CD4-positive, alpha-beta T cell treated with Interleukin-15 for 1 hour (primary cell): ENCODE measurements around the gene PARD3.

Experiments
- DNase-seq: peaks from one replicate; pipeline ENCODE4 v3.0.0-alpha.2; 2020

The PARD3 gene

DNA sequence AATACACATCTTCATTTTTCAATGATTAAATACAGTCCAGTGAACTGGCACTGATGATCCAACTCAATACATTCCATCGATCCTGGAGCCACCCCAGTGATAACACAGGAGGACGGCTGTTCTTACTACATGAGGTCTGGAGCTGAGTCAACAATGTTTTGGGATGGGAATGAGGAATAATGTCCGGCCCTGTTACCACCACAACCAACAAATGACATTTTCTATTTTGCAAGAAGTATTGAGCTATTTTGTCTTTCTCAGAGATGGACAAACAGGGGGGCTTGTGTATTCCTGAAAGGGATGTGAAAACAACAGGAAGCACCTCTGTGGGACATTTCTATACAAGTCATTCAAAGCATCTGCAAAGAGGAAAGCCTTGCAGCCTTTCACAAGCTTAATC is 249.2 kb downstream of the PARD3 start:
- DNase-seq = no peak

DNA sequence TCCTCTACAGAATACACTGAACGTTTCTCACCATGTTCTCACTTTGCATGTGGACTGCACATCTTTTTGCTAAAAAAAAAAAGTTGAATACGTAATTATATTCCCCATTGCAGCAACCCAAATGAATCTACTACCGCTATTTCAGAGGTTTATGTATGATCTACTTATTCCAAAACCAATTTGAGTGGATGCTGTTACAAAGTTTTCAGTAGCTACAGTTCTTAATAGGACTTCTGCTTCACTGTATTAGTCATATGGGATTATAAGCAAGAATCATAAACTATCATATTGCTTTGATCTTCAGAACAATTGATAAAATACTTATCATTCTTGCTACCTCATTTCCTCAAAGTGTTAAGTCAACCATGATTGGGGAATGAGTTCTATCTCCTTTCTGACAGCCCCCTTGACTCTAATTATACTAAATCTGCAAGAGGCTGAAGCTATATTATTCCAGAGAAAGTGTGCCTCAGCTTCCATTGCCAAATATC is 257.0 kb downstream of the PARD3 start:
- no peak for DNase-seq

DNA sequence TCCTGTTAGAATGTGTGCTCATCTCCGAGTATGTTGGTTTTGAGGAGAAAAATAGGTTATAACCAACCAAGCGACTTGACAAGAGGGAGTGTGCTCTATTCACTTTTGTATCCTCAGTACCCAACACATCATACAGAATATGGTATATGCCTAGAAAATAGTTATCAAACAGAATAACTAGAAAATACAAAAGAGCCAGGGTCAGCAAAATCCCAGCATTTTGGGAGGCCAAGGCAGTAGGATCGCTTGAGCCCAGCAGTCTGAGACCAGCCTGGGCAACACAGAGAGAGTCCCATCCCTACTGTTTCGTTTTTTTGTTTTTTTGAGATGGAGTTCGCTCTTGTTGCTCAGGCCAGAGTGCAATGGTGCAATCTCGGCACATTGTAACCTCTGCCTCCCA is 257.9 kb downstream of the PARD3 start:
- no peak for DNase-seq

DNA sequence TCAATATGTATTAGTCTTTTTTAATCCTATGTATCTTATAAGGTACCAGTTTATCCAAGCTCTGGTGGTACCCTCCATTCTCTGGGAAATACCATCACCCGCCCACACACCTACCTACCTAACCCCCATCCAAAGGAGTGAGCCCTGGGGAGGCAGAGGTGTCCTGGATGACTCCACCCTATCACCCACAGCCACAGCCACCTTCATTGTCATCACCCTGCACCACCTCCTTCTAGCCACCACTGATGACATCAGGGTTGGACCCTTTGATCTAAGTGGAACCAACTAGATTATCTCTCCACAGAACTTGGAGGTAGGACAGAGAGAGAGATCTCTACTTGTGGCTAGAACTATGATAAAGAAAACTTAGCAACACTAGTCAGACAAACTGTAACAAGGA is 259.4 kb downstream of the PARD3 start:
- no peak for DNase-seq

DNA sequence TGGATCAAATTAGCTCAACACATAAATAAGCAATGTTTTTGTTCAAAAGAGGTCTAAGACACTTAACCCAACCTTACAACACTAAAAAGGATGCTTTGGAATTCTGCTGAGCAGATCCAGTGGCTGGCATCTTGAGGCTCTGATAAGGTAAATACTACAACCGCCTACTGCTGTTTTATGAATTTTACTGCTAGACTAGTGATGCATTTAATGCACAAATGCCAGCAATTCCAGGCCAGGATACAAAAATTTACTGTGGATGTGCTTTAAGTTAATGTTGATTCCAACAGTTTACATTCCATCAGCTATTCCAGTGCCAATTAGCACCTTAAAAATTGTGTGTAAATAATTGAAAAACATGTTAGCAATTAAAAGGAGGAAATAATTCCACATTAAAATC is 261.3 kb downstream of the PARD3 start:
- no peak for DNase-seq

DNA sequence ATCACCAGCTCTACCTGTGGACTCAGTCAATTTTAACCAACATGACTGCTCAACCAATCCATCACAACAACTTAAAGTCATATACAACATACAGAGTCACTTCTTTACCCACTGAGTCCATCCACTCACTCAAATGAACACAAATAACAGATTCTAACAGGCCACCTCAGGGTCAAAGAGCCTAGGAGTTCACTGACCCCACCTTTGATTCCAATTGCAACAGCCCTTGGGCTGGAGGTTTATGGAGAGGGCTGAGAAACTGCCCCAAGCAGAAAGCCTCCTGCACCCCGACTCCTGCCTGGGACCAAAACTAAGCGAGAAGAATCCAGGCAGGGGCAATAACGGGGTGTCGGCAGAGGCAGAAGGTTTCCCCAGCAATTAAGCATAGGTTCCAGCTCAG is 263.8 kb downstream of the PARD3 start:
- no peak for DNase-seq

DNA sequence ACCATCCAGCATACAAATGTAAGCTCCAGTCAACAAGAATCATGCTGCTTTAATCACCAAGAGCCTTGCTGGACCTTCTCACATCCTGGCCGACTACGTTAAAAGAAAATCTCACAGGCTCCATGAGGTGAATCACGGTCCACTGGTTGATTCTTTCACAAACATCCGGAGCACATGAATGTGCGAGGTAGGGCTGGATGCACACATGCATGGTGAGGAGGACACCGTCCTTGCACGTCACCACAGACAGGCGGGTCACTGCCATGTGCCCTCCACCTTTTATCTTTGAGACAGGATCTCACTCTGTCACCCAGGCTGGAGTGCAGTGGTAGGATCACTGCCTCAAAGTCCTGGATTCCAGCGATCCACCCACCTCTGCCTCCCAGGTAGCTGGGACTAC is 265.1 kb downstream of the PARD3 start:
- no peak for DNase-seq

DNA sequence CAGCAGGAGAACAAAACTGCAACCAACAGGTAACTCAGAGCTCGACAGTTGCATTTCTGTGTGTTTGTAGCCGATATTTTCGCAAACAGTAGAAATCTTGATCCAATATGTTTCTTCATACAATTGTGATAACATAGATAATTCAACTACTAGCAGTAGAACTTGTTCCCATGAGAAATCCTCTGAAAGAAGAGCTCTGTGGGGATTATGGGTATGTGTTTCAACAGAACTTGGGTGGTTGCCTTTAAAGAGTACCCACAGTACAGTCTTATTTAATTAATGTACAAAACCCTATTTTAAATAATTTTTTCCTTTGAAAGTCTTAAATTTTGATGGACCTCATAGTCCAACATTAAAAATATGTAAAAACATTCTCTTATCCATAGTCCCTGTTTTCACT is 266.1 kb downstream of the PARD3 start:
- no peak for DNase-seq

- DNase-seq = no peak
Measured at GRCh38 chr10:34548466-34548865, 266.6 kb downstream of the PARD3 start.

DNA sequence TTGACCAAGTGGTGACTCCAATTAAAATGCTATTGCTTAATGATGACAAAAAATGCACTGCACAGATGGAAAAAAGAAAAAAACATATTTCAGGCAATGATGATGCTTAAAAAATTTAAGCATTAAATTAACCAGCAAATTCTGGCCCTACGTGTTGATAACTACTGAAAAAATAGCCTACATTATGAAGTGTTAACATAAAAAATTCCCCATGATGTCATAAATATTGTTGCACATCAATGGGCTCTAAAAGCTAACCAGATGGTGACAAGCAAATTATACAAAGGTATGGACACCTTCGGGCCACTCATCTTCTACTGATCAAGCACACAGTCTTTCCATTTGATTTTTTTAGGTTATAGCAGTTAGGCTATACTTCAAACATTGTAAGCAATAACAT is 267.4 kb downstream of the PARD3 start:
- no peak for DNase-seq

DNA sequence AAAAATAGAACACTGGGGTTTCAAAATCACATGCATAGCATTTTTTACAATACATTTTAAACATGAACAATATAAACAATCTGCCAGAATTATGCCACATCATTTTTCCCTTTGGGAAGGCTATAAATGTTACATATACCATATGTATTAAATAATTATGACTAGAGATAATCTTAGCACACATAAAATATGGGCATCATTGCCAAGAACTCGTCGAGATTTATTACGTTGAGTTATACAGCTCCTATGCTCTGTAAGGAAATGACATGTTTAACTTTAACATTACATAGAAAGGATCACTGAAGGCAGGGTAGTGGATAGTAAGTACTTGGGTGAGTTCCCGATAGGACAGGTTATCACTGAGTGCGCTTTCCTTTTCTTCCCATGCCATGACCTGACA is 267.8 kb downstream of the PARD3 start:
- DNase-seq = no peak

DNA sequence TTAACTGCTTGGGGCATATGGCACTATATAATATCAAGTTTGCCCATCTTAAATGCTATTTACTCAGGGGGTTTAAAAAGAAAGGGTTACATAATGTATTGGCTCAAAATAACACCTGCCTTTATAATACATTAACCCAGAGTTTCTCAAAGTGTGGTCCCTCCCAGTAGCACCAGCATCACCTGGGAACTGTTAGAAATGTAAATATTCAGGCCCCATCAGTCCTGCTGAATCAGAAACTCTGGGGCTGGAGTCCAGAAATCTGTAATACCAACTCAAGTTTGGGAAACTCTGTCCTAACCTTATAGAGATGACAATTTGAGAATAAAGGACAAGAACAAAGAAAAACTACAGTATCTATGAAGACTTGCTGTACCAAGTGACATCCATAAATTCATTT is 270.7 kb downstream of the PARD3 start:
- no peak for DNase-seq

DNA sequence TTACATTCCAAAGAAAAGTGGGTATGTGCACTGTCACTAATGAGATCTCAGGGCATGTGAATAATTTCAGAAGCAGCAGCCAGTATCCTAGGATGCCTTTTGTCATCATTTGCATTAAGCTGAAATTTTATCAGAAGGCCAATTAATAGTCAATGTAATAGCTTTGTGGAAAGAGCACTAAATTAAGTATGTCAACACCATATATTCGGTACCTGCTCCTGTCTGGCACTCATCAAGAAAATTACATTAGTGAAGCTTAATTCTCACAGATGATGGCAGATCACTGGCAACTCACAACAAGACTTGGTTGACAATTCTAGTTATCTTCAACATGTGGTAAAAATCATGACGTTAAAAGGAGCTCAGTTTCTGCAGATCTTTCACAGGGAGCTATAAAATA is 271.4 kb downstream of the PARD3 start:
- DNase-seq = no peak

DNA sequence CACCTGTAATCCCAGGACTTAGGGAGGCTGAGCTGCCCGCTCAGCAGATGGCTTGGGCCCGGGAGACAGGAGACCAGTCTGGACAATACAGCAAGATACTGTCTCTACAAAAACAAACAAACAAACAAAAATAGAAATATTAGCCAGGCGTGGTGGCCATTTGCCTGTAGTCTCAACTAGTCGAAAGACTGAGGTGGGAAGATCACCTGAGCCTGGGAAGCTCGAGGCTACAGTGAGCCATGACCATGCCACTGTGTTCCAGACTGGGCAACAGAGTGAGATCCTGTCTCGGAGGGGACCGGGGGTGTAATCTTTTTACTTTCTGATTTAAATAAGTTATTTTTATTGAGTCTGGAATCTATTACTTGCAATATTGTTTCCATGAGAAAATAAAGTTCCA is 274.6 kb downstream of the PARD3 start:
- DNase-seq = no peak

DNA sequence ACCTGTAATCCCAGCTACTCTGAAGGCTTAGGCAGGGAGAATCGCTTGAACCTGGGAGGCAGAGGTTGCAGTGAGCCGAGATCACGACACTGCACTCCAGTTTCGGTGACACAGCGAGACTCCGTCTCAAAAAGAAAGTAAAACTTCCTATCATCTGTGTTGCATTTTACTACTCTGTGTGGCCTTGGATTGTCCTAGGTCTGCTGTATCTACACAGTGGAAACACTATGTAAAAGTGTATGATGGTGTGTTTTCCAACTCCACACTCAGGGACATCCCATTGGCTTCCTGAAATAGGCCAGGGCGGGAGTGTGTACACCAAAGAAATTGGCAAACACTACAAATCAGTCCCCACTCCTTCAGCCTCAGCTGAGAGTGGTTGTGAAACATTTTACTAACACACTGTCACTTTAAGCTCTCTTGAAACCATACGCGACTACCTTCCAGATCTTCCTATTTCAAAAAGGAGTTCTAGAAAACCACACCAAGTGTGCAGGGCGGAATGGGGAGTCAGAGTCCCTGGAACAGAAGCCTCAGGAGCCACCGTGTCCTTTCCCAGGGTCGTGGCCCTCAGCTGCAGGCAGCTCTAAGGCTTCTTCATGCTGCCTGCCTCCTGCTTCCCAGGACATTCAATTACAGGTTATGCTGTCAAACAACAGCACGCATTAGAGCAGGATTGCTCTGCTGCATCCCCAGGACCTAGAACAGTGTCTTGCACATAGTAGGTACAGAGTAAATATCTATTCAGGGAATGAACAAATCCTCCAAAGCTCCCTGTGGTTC is 275.4 kb downstream of the PARD3 start:
- DNase-seq = no peak

DNA sequence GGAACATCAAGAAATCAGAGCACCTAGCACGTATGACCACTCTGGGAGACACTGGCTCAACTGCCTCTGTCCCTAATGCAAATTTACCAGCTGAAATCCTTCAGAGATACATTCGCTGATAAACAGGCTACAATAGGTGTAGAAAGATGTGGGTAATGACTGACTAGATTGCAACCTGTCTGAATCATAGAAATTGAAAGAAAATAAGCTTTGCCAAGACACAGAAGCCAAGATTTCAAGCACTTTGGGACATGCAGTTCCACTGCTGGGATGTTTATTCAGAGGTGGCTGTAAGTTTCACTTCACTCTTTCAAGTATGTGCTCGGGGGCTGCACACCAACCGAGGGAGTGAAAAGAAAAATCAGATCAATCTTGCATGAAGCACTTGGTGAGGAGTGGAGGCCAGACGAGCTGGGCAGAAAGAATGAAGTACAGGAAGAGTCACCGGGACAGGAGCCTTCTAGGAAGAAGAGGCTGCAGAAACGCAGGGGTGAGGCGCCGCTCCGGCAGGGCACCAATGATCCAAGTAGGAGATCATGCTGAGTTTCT is 276.7 kb downstream of the PARD3 start:
- DNase-seq = no peak

- no peak for DNase-seq
Measured at GRCh38 chr10:34537629-34538231, 277.4 kb downstream of the PARD3 start.

DNA sequence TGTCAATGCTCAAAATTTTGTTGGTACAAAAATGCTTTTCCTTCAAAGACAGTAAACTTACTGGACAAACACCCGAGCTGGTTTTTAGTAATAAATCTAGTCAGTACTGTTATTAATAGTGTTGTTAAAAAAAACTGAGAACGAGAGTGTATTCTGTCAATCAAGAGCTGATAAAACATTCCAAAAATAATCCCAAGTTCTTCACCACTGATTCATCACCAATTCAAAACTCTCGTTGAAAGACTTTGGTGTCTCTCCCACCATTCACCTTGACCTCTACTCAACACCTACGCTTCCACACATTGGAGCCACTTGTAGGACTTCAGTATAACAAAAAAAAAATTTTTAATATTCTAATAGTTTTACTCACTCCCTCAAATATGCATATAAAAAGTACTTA is 279.2 kb downstream of the PARD3 start:
- no peak for DNase-seq

DNA sequence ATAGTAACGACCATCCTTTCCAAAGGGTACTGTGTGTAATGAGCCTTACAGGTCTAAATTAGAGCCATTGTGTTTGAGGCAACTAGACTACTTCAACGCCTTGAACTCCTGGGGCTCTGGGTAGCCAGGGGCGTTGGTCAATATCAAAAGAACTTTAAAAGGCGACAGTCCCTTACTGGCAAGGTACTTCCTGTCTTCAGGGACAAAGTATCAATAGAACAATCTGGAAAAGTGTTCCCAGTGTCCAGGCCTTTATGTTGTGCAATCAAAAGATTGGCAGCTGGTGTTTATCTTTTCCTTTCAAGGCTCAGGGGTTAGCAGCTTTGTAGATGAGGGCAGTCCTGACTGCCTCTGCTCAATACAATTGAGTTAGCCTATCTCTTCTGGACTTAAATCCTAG is 284.3 kb downstream of the PARD3 start:
- no peak for DNase-seq

DNA sequence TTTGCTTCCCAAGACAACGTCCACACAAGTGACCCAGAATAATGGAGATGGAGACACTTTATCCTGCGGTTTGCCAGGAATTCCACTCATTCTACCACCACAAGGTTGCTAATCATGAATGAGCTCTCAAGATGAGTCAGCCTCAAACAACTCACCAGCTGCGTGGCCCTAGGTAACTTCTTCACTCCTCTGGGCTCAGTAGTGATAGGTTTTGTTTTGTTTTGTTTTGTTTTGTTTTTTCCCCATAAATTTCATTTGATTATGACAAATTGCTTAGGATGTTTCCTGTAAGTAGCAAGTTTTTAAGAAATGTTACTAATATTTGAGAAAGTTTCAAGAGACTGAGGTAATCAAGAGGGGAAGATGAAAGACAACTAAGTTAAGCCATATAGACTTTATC is 286.8 kb downstream of the PARD3 start:
- DNase-seq = no peak

GRCh38 chr10:34526758-34527730 is 288.1 kb downstream of the PARD3 start:
- DNase-seq = no peak

DNA sequence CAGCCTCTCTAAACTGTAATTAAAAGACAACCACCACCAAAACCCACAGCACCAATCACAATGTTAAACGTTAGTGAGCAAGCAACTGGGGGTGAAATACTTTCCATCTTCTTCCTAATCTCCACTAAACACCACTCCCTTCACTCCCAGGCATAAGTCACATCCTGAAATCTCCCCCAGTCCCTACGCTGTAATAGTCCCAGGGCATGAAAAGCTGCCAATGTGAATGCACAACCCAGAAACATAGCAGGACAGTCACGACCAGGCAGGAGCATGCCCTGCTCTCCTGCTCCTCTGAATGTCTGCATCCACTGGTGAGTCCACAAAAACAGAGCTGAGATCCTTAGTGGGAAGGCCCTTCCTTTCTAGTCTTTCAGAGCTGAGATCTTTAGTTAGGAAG is 288.9 kb downstream of the PARD3 start:
- no peak for DNase-seq

- DNase-seq = no peak
Measured at GRCh38 chr10:34524369-34525091, 290.6 kb downstream of the PARD3 start.
